GM12891 (cell line): Measurements from ENCODE around the gene ABHD17B.

ENCODE experiments used
- POLR2A ChIP-seq: IDR thresholded peaks from 2 replicates; pipeline ENCODE4 v1.6.1; 2011; ENCODE audit warnings: low read depth, low read length, control low read depth
- POLR2AphosphoS5 ChIP-seq: IDR thresholded peaks from 2 replicates; pipeline ENCODE4 v1.6.1; 2011; ENCODE audit warnings: low read depth, low read length, control low read depth
- POU2F2 ChIP-seq: IDR thresholded peaks from 2 replicates; pipeline ENCODE4 v1.6.1; 2011; ENCODE audit warnings: low read depth, mild to moderate bottlenecking, control low read depth, low read length, moderate library complexity
- SPI1 ChIP-seq: IDR thresholded peaks from 2 replicates; pipeline ENCODE4 v1.6.1; 2011; ENCODE audit warnings: low read depth, low read length, control low read depth
- TAF1 ChIP-seq: IDR thresholded peaks from 2 replicates; pipeline ENCODE4 v1.6.1; 2011; ENCODE audit warnings: low read depth, low read length, control low read depth

DNA sequence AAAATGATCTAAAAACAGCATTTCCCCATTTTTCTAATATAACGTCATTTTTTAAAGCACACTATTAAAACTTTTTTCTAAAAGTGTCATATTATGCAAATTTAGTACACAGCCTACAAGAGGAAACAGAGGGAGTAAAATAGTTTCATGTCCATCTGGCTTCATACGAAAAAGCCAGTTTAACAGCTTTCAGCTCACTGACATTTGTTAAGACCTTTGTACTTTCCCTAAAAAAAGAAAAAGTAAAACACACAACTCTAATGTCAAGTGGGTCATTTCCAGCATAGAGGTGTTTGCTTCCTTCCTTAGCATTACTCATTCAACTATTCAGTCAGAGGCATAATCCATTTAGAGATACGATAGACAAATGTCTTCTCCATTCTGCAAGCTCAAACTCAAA is 49.4 kb downstream of the ABHD17B start:
- TF ChIP-seq POLR2A (no peak), POLR2AphosphoS5 (no peak), TAF1 (no peak), SPI1 (no peak), POU2F2 (no peak)
